B cell (primary cell): Measurements from ENCODE around the gene ITGB8. TPM values are rescaled to one million over a fixed set of nuclear protein-coding genes. Genes with fewer than 3 reads are reported as not detected.

Source experiments
- ATAC-seq: fragments of 200-7000 bp; cut with Tn5 transposase; one replicate; pipeline ENCODE4 v1.10.0; 2021; ENCODE audit warnings: low read depth, mild to moderate bottlenecking, moderate number of reproducible peaks, moderate library complexity
- CTCF ChIA-PET: fragments of 350-600 bp; sonication (Branson Sonifier 250); formaldehyde crosslinking; loops from one replicate; lab custom pipeline; 2021; ENCODE audit warnings: antibody characterized with exemption, inconsistent platforms; lab: Charles Lee
- POLR2A ChIA-PET: fragments of 350-600 bp; sonication (Branson Sonifier 250); formaldehyde crosslinking; loops from one replicate; lab custom pipeline; 2021; ENCODE audit warnings: antibody characterized with exemption; lab: Charles Lee
- DNase-seq: peaks from one replicate; pipeline ENCODE4 v3.0.0; 2013
- H2AFZ ChIP-seq: 2 replicates; pipeline ENCODE4 v1.6.1; 2012; ENCODE audit warnings: mild to moderate bottlenecking, low read depth, low read length; ENCODE audit not compliant: insufficient read depth, poor library complexity, severe bottlenecking
- H3K27ac ChIP-seq, 2 donors: 1 replicate in 1 of 2; 2 replicates in 1 of 2; pipeline ENCODE4 v1.5.1; 2012 to 2013; ENCODE audit warnings: low read length in 2 of 2, mild to moderate bottlenecking in 2 of 2, moderate library complexity in 1 of 2
- H3K27me3 ChIP-seq, 4 experiments: fragments of 200-600 bp in 1 of 4; sonication (generic) in 1 of 4; replicated peaks in 1 of 4; 1 replicate in 2 of 4; 2 replicates in 2 of 4; pipeline versions ENCODE4 v1.6.1 to v1.7.0; 2013 to 2016; ENCODE audit warnings: low read length in 3 of 4, mild to moderate bottlenecking in 2 of 4, mixed read lengths in 1 of 4, moderate library complexity in 1 of 4; ENCODE audit not compliant: insufficient read depth in 4 of 4, control insufficient read depth in 3 of 4; ENCODE audit errors: control extremely low read depth in 1 of 4
- H3K36me3 ChIP-seq, 2 experiments: replicated peaks in 1 of 2; 1 replicate in 1 of 2; 2 replicates in 1 of 2; pipeline versions ENCODE4 v1.6.1 to v1.7.1; 2013; ENCODE audit warnings: low read length in 1 of 2; ENCODE audit not compliant: insufficient read depth in 2 of 2, control insufficient read depth in 1 of 2; ENCODE audit errors: control extremely low read depth in 1 of 2, extremely low read depth in 1 of 2
- H3K4me1 ChIP-seq, 2 donors: fragments of 200-600 bp in 1 of 2; sonication (generic) in 1 of 2; 1 replicate in 1 of 2; 2 replicates in 1 of 2; pipeline versions ENCODE4 v1.5.1 to v1.6.1; 2013 to 2017; ENCODE audit warnings: low read length in 2 of 2; ENCODE audit not compliant: control insufficient read depth in 2 of 2, insufficient read depth in 2 of 2
- H3K4me2 ChIP-seq: replicated peaks from 2 replicates; pipeline ENCODE3; 2012; ENCODE audit warnings: mild to moderate bottlenecking, low read depth, low read length; ENCODE audit not compliant: poor library complexity, severe bottlenecking
- H3K4me3 ChIP-seq, 5 experiments: fragments of 200-600 bp in 1 of 5; sonication (generic) in 1 of 5; 1 replicate in 3 of 5; 2 replicates in 2 of 5; pipeline versions ENCODE4 v1.5.1 to v1.7.0; 2011 to 2016; ENCODE audit warnings: low read length in 4 of 5, mild to moderate bottlenecking in 4 of 5, low read depth in 2 of 5, control low read depth in 1 of 5, moderate library complexity in 1 of 5; ENCODE audit not compliant: insufficient read depth in 1 of 5; ENCODE audit errors: control extremely low read depth in 1 of 5, extremely low read depth in 1 of 5
- H3K79me2 ChIP-seq: fragments of 200-600 bp; sonication (generic); one replicate; pipeline ENCODE4 v1.6.0; 2016; ENCODE audit warnings: low read length; ENCODE audit not compliant: control insufficient read depth, insufficient read depth
- H3K9ac ChIP-seq: fragments of 200-600 bp; sonication (generic); 2 replicates; pipeline ENCODE4 v1.6.1; 2017; ENCODE audit warnings: mild to moderate bottlenecking, low read length, moderate library complexity
- H3K9me3 ChIP-seq, 3 donors: one replicate each; pipeline versions ENCODE4 v1.6.1 to v1.7.1; 2013; ENCODE audit warnings: low read length in 2 of 3; ENCODE audit not compliant: control insufficient read depth in 2 of 3, insufficient read depth in 1 of 3; ENCODE audit errors: control extremely low read depth in 1 of 3
- H4K20me1 ChIP-seq: 2 replicates; pipeline ENCODE4 v1.6.0; 2012; ENCODE audit warnings: mild to moderate bottlenecking, low read length; ENCODE audit not compliant: insufficient read depth, control insufficient read depth, poor library complexity, severe bottlenecking
- H3K27ac Mint-ChIP-seq: one replicate; pipeline ENCODE4 v1.8.0; 2021; ENCODE audit warnings: mixed read lengths
- H3K27me3 Mint-ChIP-seq: one replicate; pipeline ENCODE4 v1.8.0; 2021; ENCODE audit warnings: mixed read lengths
- H3K4me1 Mint-ChIP-seq: one replicate; pipeline ENCODE4 v1.8.0; 2021; ENCODE audit warnings: mixed read lengths
- H3K4me3 Mint-ChIP-seq: one replicate; pipeline ENCODE4 v1.8.0; 2021; ENCODE audit warnings: mixed read lengths
- H3K9me3 Mint-ChIP-seq: one replicate; pipeline ENCODE4 v1.8.0; 2022; ENCODE audit warnings: mixed read lengths; ENCODE audit not compliant: insufficient read depth
- EZH2 ChIP-seq: IDR thresholded peaks from 2 replicates; pipeline ENCODE4 v1.6.1; 2012; ENCODE audit warnings: borderline replicate concordance, low read depth, mild to moderate bottlenecking, moderate library complexity, low read length; ENCODE audit not compliant: insufficient read depth, poor library complexity, severe bottlenecking
- WGBS: methylation state at CpG from one replicate; pipeline ENCODE4 v1.1.5; 2013; ENCODE audit warnings: missing lambda C conversion rate; ENCODE audit not compliant: insufficient coverage; 5-methylcytosine and 5-hydroxymethylcytosine counted together
- intact Hi-C: fragments of 100-400 bp; cut with micrococcal nuclease; formaldehyde crosslinking; loops from one replicate; pipeline ENCODE4 v1.10.0; 2022
- polyA plus RNA-seq: library from polyadenylated mRNA; depleted of rRNA; stranded (reverse); fragments of >200 nt; gene quantifications from 2 replicates; pipeline ENCODE4 v1.2.3, GENCODE V29; 2012
- total RNA-seq, 2 donors: library from RNA; stranded (reverse); fragments of 120-200 nt in 1 of 2; gene quantifications; 1 replicate in 1 of 2; 2 replicates in 1 of 2; pipeline versions ENCODE4 v1.2.3 to v1.2.4, GENCODE V29; 2013 to 2022
- TF ChIP-seq, protein P1 (sequence below): fragments of 200-600 bp; IDR thresholded peaks from one replicate; pipeline ENCODE4 v1.8.0; 2022; ENCODE audit warnings: antibody characterized with exemption, mild to moderate bottlenecking

The ITGB8 gene
- total and polyA plus RNA-seq, 2 donors (not counting 1 experiment from before 2014, with no cell fraction given): 0.01 to 0.30 TPM

DNA sequence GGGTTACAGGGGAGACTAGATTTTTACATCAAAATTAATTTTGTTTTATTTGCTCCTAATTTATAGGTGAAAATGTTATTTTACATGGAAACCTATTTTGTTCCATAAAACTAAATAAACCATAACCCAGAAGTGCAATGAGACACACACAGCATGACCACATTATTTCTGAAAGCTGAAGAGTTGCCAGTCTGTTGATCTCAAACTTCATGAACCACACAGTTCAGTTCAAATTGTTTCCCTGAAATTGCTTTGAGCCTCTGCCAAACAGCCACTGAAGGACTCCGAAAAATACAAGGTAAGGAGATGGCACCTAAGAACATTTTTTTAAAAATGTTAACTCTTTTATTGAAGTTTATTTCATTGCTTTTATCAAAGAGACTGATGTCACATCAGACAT lies 25.0 kb upstream of the ITGB8 start:
- no peak overlapping the region for H3K27ac Mint-ChIP-seq
- no CpG with 5 or more reads among the region's 1 CpG for WGBS
- intact Hi-C loops: no loop called here
- ATAC-seq (no peak), DNase-seq (no peak)
- Histone ChIP-seq H3K27me3 (no peaks in the 10 kb centered on the region), H3K79me2 (no peaks in the 10 kb centered on the region), H3K9ac (no peak overlapping the region), H3K36me3 (no peaks in the 10 kb centered on the region), H3K4me2 (peak overlapping the region; percentile 27), H3K9me3 (peaks cover 0 to 4% (median 0%) of the 10 kb centered on the region in 3 donors), H3K4me3 (no peak overlapping the region), H2AFZ (no peak overlapping the region), H4K20me1 (no peaks in the 10 kb centered on the region), H3K4me1 (peaks cover 3 to 11% of the 10 kb centered on the region in 2 donors), H3K27ac (no peak overlapping the region)
- H3K4me3 Mint-ChIP-seq: no peak overlapping the region
- TF ChIP-seq, protein P1, sequence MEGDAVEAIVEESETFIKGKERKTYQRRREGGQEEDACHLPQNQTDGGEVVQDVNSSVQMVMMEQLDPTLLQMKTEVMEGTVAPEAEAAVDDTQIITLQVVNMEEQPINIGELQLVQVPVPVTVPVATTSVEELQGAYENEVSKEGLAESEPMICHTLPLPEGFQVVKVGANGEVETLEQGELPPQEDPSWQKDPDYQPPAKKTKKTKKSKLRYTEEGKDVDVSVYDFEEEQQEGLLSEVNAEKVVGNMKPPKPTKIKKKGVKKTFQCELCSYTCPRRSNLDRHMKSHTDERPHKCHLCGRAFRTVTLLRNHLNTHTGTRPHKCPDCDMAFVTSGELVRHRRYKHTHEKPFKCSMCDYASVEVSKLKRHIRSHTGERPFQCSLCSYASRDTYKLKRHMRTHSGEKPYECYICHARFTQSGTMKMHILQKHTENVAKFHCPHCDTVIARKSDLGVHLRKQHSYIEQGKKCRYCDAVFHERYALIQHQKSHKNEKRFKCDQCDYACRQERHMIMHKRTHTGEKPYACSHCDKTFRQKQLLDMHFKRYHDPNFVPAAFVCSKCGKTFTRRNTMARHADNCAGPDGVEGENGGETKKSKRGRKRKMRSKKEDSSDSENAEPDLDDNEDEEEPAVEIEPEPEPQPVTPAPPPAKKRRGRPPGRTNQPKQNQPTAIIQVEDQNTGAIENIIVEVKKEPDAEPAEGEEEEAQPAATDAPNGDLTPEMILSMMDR: no peak
- no peak for TF ChIP-seq EZH2
- ChIA-PET CTCF (interaction anchor here (0.9 to 2.0 kb wide), 3 partner anchors 22 to 147 kb away, joined by 3 to 5 read pairs (median 3); no protein-coding TSS in a partner anchor), POLR2A (no interaction called here)
- peaks cover 27% of the 10 kb centered on the region for H3K4me1 Mint-ChIP-seq
- H3K27me3 Mint-ChIP-seq: no peaks in the 10 kb centered on the region
- no peaks in the 10 kb centered on the region for H3K9me3 Mint-ChIP-seq

DNA sequence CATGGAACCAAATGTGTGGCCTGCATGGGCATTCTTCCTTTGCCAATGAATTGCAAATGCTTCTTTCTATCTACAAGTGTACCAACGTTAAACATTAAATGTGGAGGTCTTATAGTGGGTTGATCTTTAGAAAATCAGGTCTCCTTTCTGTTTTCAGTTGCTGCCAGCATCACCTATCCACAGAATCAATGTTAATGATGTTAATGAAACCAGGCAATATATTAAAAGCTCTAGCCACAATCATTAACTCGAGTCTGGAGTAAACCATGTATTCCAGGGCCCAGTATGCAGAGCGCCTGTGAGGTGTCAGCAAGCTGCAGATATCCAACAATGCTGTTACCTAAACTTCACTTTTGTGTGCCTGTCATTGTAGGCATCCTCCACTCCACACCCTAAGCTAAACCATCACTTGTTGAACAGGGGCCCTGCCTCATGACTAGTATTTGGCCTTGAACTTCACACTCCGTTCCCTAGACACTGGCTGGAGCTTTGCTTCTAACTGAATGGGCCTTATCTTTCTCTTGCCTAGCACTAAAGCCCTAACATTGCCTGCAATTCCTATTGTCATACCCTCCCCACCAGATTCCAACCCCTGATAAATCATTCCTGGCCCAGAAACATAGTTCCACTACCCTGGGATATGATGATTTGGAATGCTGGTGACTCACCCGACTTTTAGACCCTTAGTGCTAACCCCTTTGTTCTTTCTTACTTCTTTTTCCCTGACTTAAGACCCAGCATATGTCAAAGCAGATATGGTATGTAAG lies 24.3 kb upstream of the ITGB8 start:
- DNase-seq (no peak), ATAC-seq (no peak)
- WGBS: 97% methylated on average over 3 of the region's 5 CpGs
- Histone ChIP-seq H2AFZ (no peak overlapping the region), H3K4me1 (peaks cover 3 to 11% of the 10 kb centered on the region in 2 donors), H3K36me3 (no peaks in the 10 kb centered on the region), H3K27ac (no peak overlapping the region), H3K9me3 (peaks cover 0 to 4% (median 0%) of the 10 kb centered on the region in 3 donors), H3K4me2 (no peak overlapping the region), H3K27me3 (no peaks in the 10 kb centered on the region), H3K79me2 (no peaks in the 10 kb centered on the region), H4K20me1 (no peaks in the 10 kb centered on the region), H3K9ac (no peak overlapping the region), H3K4me3 (no peak overlapping the region)
- intact Hi-C loops: no loop called here
- TF ChIP-seq, protein P1: no peak
- TF ChIP-seq EZH2: no peak
- Mint-ChIP-seq H3K27ac (no peak overlapping the region), H3K4me1 (peaks cover 26% of the 10 kb centered on the region), H3K27me3 (no peaks in the 10 kb centered on the region), H3K9me3 (no peaks in the 10 kb centered on the region), H3K4me3 (no peak overlapping the region)
- ChIA-PET POLR2A (no interaction called here), CTCF (interaction anchor here (1.0 to 2.0 kb wide), 4 partner anchors 87 to 555 kb away, joined by 3 to 5 read pairs (median 4); no protein-coding TSS in a partner anchor)
